Muscle layer of colon (tissue), 2 donors: ENCODE measurements around the gene SH2D4B.

Source experiments
- H3K27ac ChIP-seq: one replicate; pipeline ENCODE4 v1.7.0; 2013; ENCODE audit warnings: low read depth, mild to moderate bottlenecking, low read length, moderate library complexity
- H3K27me3 ChIP-seq, 2 donors: one replicate each; pipeline ENCODE4 v1.7.0; 2013; ENCODE audit warnings: low read length in 2 of 2, mild to moderate bottlenecking in 2 of 2; ENCODE audit not compliant: insufficient read depth in 2 of 2, control insufficient read depth in 1 of 2
- H3K36me3 ChIP-seq: one replicate; pipeline ENCODE4 v1.7.0; 2013; ENCODE audit warnings: mild to moderate bottlenecking, low read length; ENCODE audit not compliant: insufficient read depth
- H3K4me1 ChIP-seq: one replicate; pipeline ENCODE4 v1.7.0; 2013; ENCODE audit warnings: mild to moderate bottlenecking, low read length; ENCODE audit not compliant: insufficient read depth
- H3K4me3 ChIP-seq, 2 donors: one replicate each; pipeline ENCODE4 v1.7.0; 2013; ENCODE audit warnings: low read length in 2 of 2, low read depth in 1 of 2, mild to moderate bottlenecking in 1 of 2, moderate library complexity in 1 of 2
- H3K9ac ChIP-seq: one replicate; pipeline ENCODE4 v1.7.0; 2013; ENCODE audit warnings: low read length
- H3K9me3 ChIP-seq: one replicate; pipeline ENCODE4 v1.7.0; 2013; ENCODE audit warnings: mild to moderate bottlenecking, low read length
- donor health status: abdominal sarcoma.
- donor health status: Adenocarcinoma of cecum.

The SH2D4B gene

GRCh38 chr10:80687476-80687789 is 149.7 kb downstream of the SH2D4B start:
- Histone ChIP-seq H3K27me3 (no peaks in the 10 kb centered on the region), H3K36me3 (no peaks in the 10 kb centered on the region), H3K4me1 (no peaks in the 10 kb centered on the region), H3K9ac (no peak overlapping the region), H3K9me3 (no peaks in the 10 kb centered on the region), H3K27ac (no peak overlapping the region), H3K4me3 (no peak overlapping the region)

- Histone ChIP-seq H3K36me3 (no peaks in the 10 kb centered on the region), H3K9ac (no peak overlapping the region), H3K4me1 (no peaks in the 10 kb centered on the region), H3K27ac (no peak overlapping the region), H3K4me3 (no peak overlapping the region), H3K27me3 (no peaks in the 10 kb centered on the region), H3K9me3 (no peaks in the 10 kb centered on the region)
Measured at GRCh38 chr10:80690434-80690833, 152.7 kb downstream of the SH2D4B start.

GRCh38 chr10:80691441-80691840 is 153.7 kb downstream of the SH2D4B start:
- Histone ChIP-seq H3K9ac (no peak overlapping the region), H3K4me3 (no peak overlapping the region), H3K27ac (no peak overlapping the region), H3K9me3 (no peaks in the 10 kb centered on the region), H3K27me3 (no peaks in the 10 kb centered on the region), H3K4me1 (no peaks in the 10 kb centered on the region), H3K36me3 (no peaks in the 10 kb centered on the region)

GRCh38 chr10:80693565-80693964 is 155.9 kb downstream of the SH2D4B start:
- no peaks in the 10 kb centered on the region for H3K4me1 ChIP-seq
- H3K27ac ChIP-seq, result no peak overlapping the region
- no peaks in the 10 kb centered on the region for H3K27me3 ChIP-seq
- no peaks in the 10 kb centered on the region for H3K9me3 ChIP-seq
- no peak overlapping the region for H3K9ac ChIP-seq
- no peaks in the 10 kb centered on the region for H3K36me3 ChIP-seq
- no peak overlapping the region for H3K4me3 ChIP-seq

GRCh38 chr10:80694930-80695329 is 157.2 kb downstream of the SH2D4B start:
- Histone ChIP-seq H3K9me3 (no peaks in the 10 kb centered on the region), H3K4me1 (no peaks in the 10 kb centered on the region), H3K4me3 (no peak overlapping the region), H3K9ac (no peak overlapping the region), H3K36me3 (no peaks in the 10 kb centered on the region), H3K27me3 (no peaks in the 10 kb centered on the region), H3K27ac (no peak overlapping the region)
